HEK293 (cell line): ENCODE data around the gene NAV2.

Experiments used
- MEIS1 ChIP-seq: sonication (generic); formaldehyde crosslinking; IDR thresholded peaks from 2 replicates; pipeline ENCODE4 v1.8.1; 2022; ENCODE audit warnings: missing genetic modification reagents, mild to moderate bottlenecking, borderline replicate concordance
- TCF7L2 ChIP-seq: IDR thresholded peaks from 2 replicates; pipeline ENCODE4 v1.6.1; 2011; ENCODE audit warnings: low read depth, mild to moderate bottlenecking, inconsistent platforms, low read length, moderate library complexity, borderline replicate concordance
- ZBTB10 ChIP-seq: fragments of 450-650 bp; formaldehyde crosslinking; IDR thresholded peaks from 2 replicates; pipeline ENCODE4 v1.5.1; 2016; ENCODE audit warnings: missing biosample characterization, missing genetic modification characterization
- ZNF16 ChIP-seq: fragments of 450-650 bp; formaldehyde crosslinking; IDR thresholded peaks from 2 replicates; pipeline ENCODE4 v1.5.1; 2016; ENCODE audit warnings: low read depth, missing biosample characterization, missing genetic modification characterization
- ZNF174 ChIP-seq: fragments of 450-650 bp; formaldehyde crosslinking; IDR thresholded peaks from 2 replicates; pipeline ENCODE4 v1.5.0; 2017; ENCODE audit warnings: missing biosample characterization, mild to moderate bottlenecking, missing genetic modification characterization
- ZNF324 ChIP-seq: fragments of 450-650 bp; formaldehyde crosslinking; IDR thresholded peaks from 2 replicates; pipeline ENCODE4 v1.5.1; 2016; ENCODE audit warnings: missing biosample characterization, missing genetic modification characterization
- ZNF391 ChIP-seq: fragments of 450-650 bp; formaldehyde crosslinking; IDR thresholded peaks from 2 replicates; pipeline ENCODE4 v1.5.1; 2016; ENCODE audit warnings: low read depth, missing biosample characterization, missing genetic modification characterization, borderline replicate concordance
- ZNF514 ChIP-seq: fragments of 450-650 bp; formaldehyde crosslinking; IDR thresholded peaks from 2 replicates; pipeline ENCODE4 v1.5.1; 2016; ENCODE audit warnings: missing biosample characterization, missing genetic modification characterization
- ZNF548 ChIP-seq: fragments of 450-650 bp; formaldehyde crosslinking; IDR thresholded peaks from 2 replicates; pipeline ENCODE4 v1.5.1; 2016; ENCODE audit warnings: missing biosample characterization, missing genetic modification characterization
- ZNF621 ChIP-seq: fragments of 450-650 bp; formaldehyde crosslinking; IDR thresholded peaks from 2 replicates; pipeline ENCODE4 v1.5.1; 2017; ENCODE audit warnings: missing biosample characterization, missing genetic modification characterization
- ZNF768 ChIP-seq: fragments of 450-650 bp; formaldehyde crosslinking; IDR thresholded peaks from 2 replicates; pipeline ENCODE4 v1.5.1; 2018; ENCODE audit warnings: missing biosample characterization, mild to moderate bottlenecking, missing genetic modification characterization
- TF ChIP-seq, protein P1 (sequence below): fragments of 450-650 bp; formaldehyde crosslinking; IDR thresholded peaks from 2 replicates; pipeline ENCODE4 v1.5.1; 2016; ENCODE audit warnings: missing biosample characterization, missing genetic modification characterization
- TF ChIP-seq, protein P2 (sequence below): fragments of 450-650 bp; formaldehyde crosslinking; IDR thresholded peaks from 2 replicates; pipeline ENCODE4 v1.5.1; 2016; ENCODE audit warnings: missing biosample characterization, missing genetic modification characterization, low read depth

DNA sequence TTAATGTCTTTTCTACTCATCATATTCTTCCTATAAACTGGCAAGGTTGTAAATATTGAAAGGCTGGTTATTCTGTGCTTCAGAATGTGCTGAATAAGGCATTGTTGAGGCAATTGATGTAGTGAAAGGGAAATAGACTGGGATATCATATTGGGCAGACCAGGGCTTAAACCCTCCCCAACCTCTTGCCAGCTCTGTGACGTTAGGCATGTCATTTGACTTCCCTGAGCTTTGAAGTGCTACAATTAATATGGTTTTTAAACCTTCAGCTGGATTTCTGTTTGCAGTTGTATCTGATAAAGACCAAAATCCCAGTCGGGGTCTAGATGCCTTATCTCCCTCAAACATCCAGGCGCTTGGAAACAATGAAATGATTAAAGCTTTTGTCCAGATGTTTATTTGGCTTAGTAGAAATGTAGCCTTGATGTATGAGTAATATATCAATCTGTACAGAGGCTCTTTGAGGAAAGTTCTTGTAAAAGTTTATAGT is 239.5 kb downstream of the NAV2 start:
- TF ChIP-seq ZNF768 (tag by site-specific recombination): no peak
- TF ChIP-seq, protein P1, sequence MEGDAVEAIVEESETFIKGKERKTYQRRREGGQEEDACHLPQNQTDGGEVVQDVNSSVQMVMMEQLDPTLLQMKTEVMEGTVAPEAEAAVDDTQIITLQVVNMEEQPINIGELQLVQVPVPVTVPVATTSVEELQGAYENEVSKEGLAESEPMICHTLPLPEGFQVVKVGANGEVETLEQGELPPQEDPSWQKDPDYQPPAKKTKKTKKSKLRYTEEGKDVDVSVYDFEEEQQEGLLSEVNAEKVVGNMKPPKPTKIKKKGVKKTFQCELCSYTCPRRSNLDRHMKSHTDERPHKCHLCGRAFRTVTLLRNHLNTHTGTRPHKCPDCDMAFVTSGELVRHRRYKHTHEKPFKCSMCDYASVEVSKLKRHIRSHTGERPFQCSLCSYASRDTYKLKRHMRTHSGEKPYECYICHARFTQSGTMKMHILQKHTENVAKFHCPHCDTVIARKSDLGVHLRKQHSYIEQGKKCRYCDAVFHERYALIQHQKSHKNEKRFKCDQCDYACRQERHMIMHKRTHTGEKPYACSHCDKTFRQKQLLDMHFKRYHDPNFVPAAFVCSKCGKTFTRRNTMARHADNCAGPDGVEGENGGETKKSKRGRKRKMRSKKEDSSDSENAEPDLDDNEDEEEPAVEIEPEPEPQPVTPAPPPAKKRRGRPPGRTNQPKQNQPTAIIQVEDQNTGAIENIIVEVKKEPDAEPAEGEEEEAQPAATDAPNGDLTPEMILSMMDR (tag by site-specific recombination): no peak
- no peak for TF ChIP-seq ZNF621
- TF ChIP-seq ZNF324: no peak
- TF ChIP-seq, protein P2, sequence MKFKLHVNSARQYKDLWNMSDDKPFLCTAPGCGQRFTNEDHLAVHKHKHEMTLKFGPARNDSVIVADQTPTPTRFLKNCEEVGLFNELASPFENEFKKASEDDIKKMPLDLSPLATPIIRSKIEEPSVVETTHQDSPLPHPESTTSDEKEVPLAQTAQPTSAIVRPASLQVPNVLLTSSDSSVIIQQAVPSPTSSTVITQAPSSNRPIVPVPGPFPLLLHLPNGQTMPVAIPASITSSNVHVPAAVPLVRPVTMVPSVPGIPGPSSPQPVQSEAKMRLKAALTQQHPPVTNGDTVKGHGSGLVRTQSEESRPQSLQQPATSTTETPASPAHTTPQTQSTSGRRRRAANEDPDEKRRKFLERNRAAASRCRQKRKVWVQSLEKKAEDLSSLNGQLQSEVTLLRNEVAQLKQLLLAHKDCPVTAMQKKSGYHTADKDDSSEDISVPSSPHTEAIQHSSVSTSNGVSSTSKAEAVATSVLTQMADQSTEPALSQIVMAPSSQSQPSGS (tag by site-specific recombination): peak; percentile 51
- no peak for TF ChIP-seq ZBTB10
- TF ChIP-seq ZNF174 (tag by site-specific recombination): no peak
- no peak for TF ChIP-seq ZNF548 (tag by site-specific recombination)
- no peak for TF ChIP-seq ZNF514
- TF ChIP-seq TCF7L2: peak; percentile 97
- no peak for TF ChIP-seq ZNF16 (tag by site-specific recombination)
- no peak for TF ChIP-seq MEIS1 (CRISPR knock-in tag)
- TF ChIP-seq ZNF391 (tag by site-specific recombination): no peak
